ENCODE data around the gene HS3ST3A1.

- TF ChIP-seq TAF1 (IDR thresholded peaks at IDR 0.05; ENCODE audit: low read depth, low read length) (no peak), POLR2AphosphoS5 (IDR thresholded peaks at IDR 0.05; ENCODE audit: low read depth, low read length) (no peak)
These were observed 79.9 kb downstream of the HS3ST3A1 start for GRCh38 chr17:13521784-13522183.

All from GM12891 (cell line).